Astrocyte (in vitro differentiated cells and primary cell): ENCODE data around the gene HNMT. TPM values are rescaled to one million over a fixed set of nuclear protein-coding genes. Genes with fewer than 3 reads are reported as not detected.

Experiments used
- DNase-seq: peaks from one replicate; pipeline ENCODE4 v3.0.0-alpha.2; 2010; ENCODE audit warnings: low read depth
- FAIRE-seq: peaks from 2 replicates; lab custom pipeline; 2011; peaks lifted over from hg19 to GRCh38; lab: Jason Lieb, UNC
- H2AFZ ChIP-seq: 2 replicates; pipeline ENCODE4 v1.6.0; 2012; ENCODE audit warnings: low read depth, low read length, inconsistent platforms
- H3K27ac ChIP-seq: 2 replicates; pipeline ENCODE4 v1.5.1; 2011; ENCODE audit warnings: low read depth, low read length, inconsistent platforms
- H3K27me3 ChIP-seq: 2 replicates; pipeline ENCODE4 v1.6.0; 2011; ENCODE audit warnings: low read length, inconsistent platforms; ENCODE audit not compliant: insufficient read depth
- H3K36me3 ChIP-seq: 2 replicates; pipeline ENCODE4 v1.5.1; 2011; ENCODE audit warnings: low read length, inconsistent platforms; ENCODE audit not compliant: insufficient read depth
- H3K4me1 ChIP-seq: 2 replicates; pipeline ENCODE4 v1.5.1; 2011; ENCODE audit warnings: low read length, inconsistent platforms; ENCODE audit not compliant: insufficient read depth
- H3K4me2 ChIP-seq: 2 replicates; pipeline ENCODE4 v1.6.0; 2012; ENCODE audit warnings: low read length, inconsistent platforms
- H3K4me3 ChIP-seq: 2 replicates; pipeline ENCODE4 v1.5.1; 2011; ENCODE audit warnings: low read depth, mild to moderate bottlenecking, low read length, inconsistent platforms; ENCODE audit not compliant: insufficient read depth
- H3K79me2 ChIP-seq: 2 replicates; pipeline ENCODE4 v1.6.0; 2012; ENCODE audit warnings: mild to moderate bottlenecking, low read length, inconsistent platforms; ENCODE audit not compliant: insufficient read depth
- H3K9ac ChIP-seq: 2 replicates; pipeline ENCODE4 v1.6.0; 2012; ENCODE audit warnings: mild to moderate bottlenecking, low read length, inconsistent platforms
- H3K9me3 ChIP-seq: 2 replicates; pipeline ENCODE4 v1.5.1; 2012; ENCODE audit warnings: low read depth, mild to moderate bottlenecking, low read length, inconsistent platforms; ENCODE audit not compliant: insufficient read depth
- H4K20me1 ChIP-seq: 2 replicates; pipeline ENCODE4 v1.6.0; 2012; ENCODE audit warnings: low read length, inconsistent platforms; ENCODE audit not compliant: insufficient read depth
- H3K27ac Mint-ChIP-seq: one replicate; pipeline ENCODE4 v1.8.0; 2021; ENCODE audit warnings: mild to moderate bottlenecking, mixed read lengths; ENCODE audit not compliant: unreplicated experiment
- H3K27me3 Mint-ChIP-seq: one replicate; pipeline ENCODE4 v1.8.0; 2021; ENCODE audit warnings: low read depth, mixed read lengths; ENCODE audit not compliant: unreplicated experiment
- H3K36me3 Mint-ChIP-seq: one replicate; pipeline ENCODE4 v1.8.0; 2021; ENCODE audit warnings: low read depth, mixed read lengths; ENCODE audit not compliant: unreplicated experiment
- H3K4me1 Mint-ChIP-seq: one replicate; pipeline ENCODE4 v1.8.0; 2021; ENCODE audit warnings: low read depth, mixed read lengths; ENCODE audit not compliant: unreplicated experiment
- H3K4me3 Mint-ChIP-seq: one replicate; pipeline ENCODE4 v1.8.0; 2021; ENCODE audit warnings: mild to moderate bottlenecking, moderate library complexity, mixed read lengths; ENCODE audit not compliant: unreplicated experiment
- H3K9me3 Mint-ChIP-seq: one replicate; pipeline ENCODE4 v1.8.0; 2021; ENCODE audit warnings: mild to moderate bottlenecking, mixed read lengths; ENCODE audit not compliant: unreplicated experiment
- EZH2 ChIP-seq: IDR thresholded peaks from 2 replicates; pipeline ENCODE4 v1.6.1; 2012; ENCODE audit warnings: mild to moderate bottlenecking, low read length, inconsistent platforms; ENCODE audit not compliant: insufficient read depth
- total RNA-seq: library from RNA; stranded (reverse); gene quantifications from 2 replicates; pipeline ENCODE4 v1.2.1, GENCODE V29; 2021
- TF ChIP-seq, protein P1 (sequence below): IDR thresholded peaks from 2 replicates; pipeline ENCODE4 v1.5.1; 2011; ENCODE audit warnings: low read depth, mild to moderate bottlenecking, inconsistent platforms, low read length, moderate library complexity; ENCODE audit not compliant: insufficient read depth

Gene HNMT
- total RNA-seq, 1 donor from 2014 or later = 15.3 TPM

DNA sequence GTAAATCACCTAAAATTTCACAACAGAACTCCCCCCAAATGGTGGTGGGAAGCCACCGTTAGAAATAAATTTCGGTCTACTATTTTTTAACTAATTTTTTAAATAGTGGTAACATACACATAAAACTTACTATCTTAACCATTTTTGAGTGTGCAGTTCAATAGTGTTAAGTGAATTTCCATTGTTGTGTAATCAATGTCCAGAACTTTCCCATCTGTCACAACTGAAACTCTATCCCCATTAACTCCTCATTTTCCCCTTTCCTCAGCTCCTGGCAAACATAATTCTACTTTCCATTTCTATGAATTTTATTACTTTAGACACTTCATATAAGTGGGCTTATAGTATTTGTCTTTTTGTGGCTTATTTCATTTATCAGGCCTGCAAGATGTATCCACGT is 34.1 kb upstream of the HNMT start:
- no peak for FAIRE-seq
- Histone ChIP-seq H3K79me2 (no peaks in the 10 kb centered on the region), H3K4me3 (no peak overlapping the region), H3K9ac (no peak overlapping the region), H3K27ac (no peak overlapping the region), H2AFZ (no peak overlapping the region), H3K27me3 (no peaks in the 10 kb centered on the region), H3K9me3 (no peaks in the 10 kb centered on the region), H3K4me1 (peaks cover 15% of the 10 kb centered on the region), H3K36me3 (no peaks in the 10 kb centered on the region), H3K4me2 (no peak overlapping the region), H4K20me1 (no peaks in the 10 kb centered on the region)
- H3K4me3 Mint-ChIP-seq = no peak overlapping the region
- peaks cover 25% of the 10 kb centered on the region for H3K4me1 Mint-ChIP-seq
- peaks cover under 1% of the 10 kb centered on the region for H3K9me3 Mint-ChIP-seq
- no peaks in the 10 kb centered on the region for H3K27me3 Mint-ChIP-seq
- no peak for DNase-seq
- TF ChIP-seq, protein P1, sequence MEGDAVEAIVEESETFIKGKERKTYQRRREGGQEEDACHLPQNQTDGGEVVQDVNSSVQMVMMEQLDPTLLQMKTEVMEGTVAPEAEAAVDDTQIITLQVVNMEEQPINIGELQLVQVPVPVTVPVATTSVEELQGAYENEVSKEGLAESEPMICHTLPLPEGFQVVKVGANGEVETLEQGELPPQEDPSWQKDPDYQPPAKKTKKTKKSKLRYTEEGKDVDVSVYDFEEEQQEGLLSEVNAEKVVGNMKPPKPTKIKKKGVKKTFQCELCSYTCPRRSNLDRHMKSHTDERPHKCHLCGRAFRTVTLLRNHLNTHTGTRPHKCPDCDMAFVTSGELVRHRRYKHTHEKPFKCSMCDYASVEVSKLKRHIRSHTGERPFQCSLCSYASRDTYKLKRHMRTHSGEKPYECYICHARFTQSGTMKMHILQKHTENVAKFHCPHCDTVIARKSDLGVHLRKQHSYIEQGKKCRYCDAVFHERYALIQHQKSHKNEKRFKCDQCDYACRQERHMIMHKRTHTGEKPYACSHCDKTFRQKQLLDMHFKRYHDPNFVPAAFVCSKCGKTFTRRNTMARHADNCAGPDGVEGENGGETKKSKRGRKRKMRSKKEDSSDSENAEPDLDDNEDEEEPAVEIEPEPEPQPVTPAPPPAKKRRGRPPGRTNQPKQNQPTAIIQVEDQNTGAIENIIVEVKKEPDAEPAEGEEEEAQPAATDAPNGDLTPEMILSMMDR = no peak
- no peak for TF ChIP-seq EZH2
- no peaks in the 10 kb centered on the region for H3K36me3 Mint-ChIP-seq
- H3K27ac Mint-ChIP-seq = peak overlapping the region; percentile 87

DNA sequence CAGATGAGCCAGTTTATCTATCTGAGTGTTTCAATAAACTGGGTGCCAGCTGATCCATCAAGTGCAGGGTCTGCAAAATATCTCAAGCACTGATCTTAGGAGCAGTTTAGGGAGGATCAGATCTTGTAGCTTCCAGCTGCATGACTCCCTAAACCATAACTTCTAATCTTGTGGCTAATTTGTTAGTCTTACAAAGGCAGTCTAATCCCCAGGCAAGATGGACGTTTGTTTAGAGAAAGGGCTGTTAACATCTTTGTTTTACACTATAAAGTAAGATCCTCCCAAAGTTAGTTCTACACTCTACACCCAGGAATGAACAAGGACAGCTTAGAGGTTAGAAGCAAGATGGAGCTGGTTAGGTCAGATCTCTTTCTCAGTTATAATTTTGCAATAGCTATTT is 28.7 kb upstream of the HNMT start:
- Mint-ChIP-seq H3K36me3 (no peaks in the 10 kb centered on the region), H3K4me3 (no peak overlapping the region), H3K27ac (no peak overlapping the region), H3K4me1 (peaks cover 10% of the 10 kb centered on the region), H3K27me3 (no peaks in the 10 kb centered on the region), H3K9me3 (peaks cover 4% of the 10 kb centered on the region)
- Histone ChIP-seq H2AFZ (no peak overlapping the region), H3K4me2 (no peak overlapping the region), H3K9me3 (no peaks in the 10 kb centered on the region), H3K79me2 (no peaks in the 10 kb centered on the region), H3K4me3 (no peak overlapping the region), H3K27me3 (no peaks in the 10 kb centered on the region), H3K9ac (no peak overlapping the region), H4K20me1 (no peaks in the 10 kb centered on the region), H3K4me1 (no peaks in the 10 kb centered on the region), H3K27ac (no peak overlapping the region), H3K36me3 (no peaks in the 10 kb centered on the region)
- TF ChIP-seq, protein P1 = no peak
- no peak for TF ChIP-seq EZH2
- FAIRE-seq (no peak), DNase-seq (no peak)

DNA sequence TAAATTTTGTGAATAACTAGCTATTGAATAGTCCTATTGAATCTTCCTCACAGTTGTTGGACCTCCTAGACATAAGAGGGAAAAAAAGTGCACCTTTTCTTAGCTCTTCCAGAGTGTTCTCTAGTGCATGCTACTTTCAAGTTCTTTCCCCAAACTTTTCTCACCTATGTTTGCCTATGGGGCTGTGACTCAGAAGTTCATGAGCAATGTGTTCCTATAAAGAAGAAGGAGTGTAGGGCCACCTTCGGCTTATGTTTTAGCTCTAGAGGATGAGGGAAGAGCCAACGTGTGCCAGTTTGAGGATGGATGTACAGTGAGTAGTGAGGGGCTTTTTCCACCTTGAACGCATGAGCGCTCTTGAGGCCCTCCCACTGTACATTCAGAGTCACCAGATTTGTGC is 27.0 kb upstream of the HNMT start:
- H2AFZ ChIP-seq = no peak overlapping the region
- no peaks in the 10 kb centered on the region for H3K36me3 Mint-ChIP-seq
- H3K27me3 Mint-ChIP-seq = no peaks in the 10 kb centered on the region
- peaks cover 13% of the 10 kb centered on the region for H3K4me1 Mint-ChIP-seq
- H3K27ac ChIP-seq = no peak overlapping the region
- FAIRE-seq (no peak), DNase-seq (no peak)
- no peaks in the 10 kb centered on the region for H3K36me3 ChIP-seq
- H3K4me3 ChIP-seq = no peak overlapping the region
- no peaks in the 10 kb centered on the region for H4K20me1 ChIP-seq
- no peak overlapping the region for H3K4me3 Mint-ChIP-seq
- no peaks in the 10 kb centered on the region for H3K9me3 ChIP-seq
- H3K4me1 ChIP-seq = no peaks in the 10 kb centered on the region
- no peak overlapping the region for H3K27ac Mint-ChIP-seq
- no peak for TF ChIP-seq EZH2
- TF ChIP-seq, protein P1 = no peak
- H3K27me3 ChIP-seq = no peaks in the 10 kb centered on the region
- peaks cover 4% of the 10 kb centered on the region for H3K9me3 Mint-ChIP-seq
- H3K4me2 ChIP-seq = no peak overlapping the region
- no peaks in the 10 kb centered on the region for H3K79me2 ChIP-seq
- no peak overlapping the region for H3K9ac ChIP-seq
